GM18526 (cell line): ENCODE results near the gene KDM5B.
A peak's percentile ranks its signal among the peaks of the same experiment; 100 is the strongest.

Experiments used
- POLR2A ChIP-seq: IDR thresholded peaks from 3 replicates; pipeline ENCODE4 v1.6.1; 2011; ENCODE audit not compliant: insufficient read length; ENCODE audit errors: extremely low read depth

The KDM5B gene

GRCh38 chr1:202831906-202832305 lies 23.7 kb upstream of the KDM5B start:
- no peak for TF ChIP-seq POLR2A

GRCh38 chr1:202825748-202826147 lies 17.5 kb upstream of the KDM5B start:
- TF ChIP-seq POLR2A = no peak

DNA sequence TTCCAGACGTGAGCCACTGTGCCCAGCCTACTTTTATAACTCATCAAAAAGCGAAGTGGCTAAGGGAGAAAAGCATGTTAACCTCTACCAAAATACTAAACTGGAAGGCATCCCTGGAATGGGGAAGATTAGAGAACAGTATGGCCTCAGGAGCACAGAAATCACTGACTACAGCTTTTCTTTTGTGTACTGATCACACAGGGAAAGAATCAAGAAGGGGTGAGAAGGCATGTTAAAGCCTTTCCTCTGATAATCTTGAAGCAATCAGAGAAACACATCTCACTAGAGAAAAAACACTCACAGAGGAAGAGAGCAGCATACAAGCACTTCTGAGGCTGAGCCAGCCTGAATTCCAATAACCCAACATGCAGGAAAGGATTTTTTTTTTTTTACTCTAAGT lies 13.2 kb upstream of the KDM5B start:
- no peak for TF ChIP-seq POLR2A

- no peak for TF ChIP-seq POLR2A
Observed at GRCh38 chr1:202818819-202819218, 10.6 kb upstream of the KDM5B start.

DNA sequence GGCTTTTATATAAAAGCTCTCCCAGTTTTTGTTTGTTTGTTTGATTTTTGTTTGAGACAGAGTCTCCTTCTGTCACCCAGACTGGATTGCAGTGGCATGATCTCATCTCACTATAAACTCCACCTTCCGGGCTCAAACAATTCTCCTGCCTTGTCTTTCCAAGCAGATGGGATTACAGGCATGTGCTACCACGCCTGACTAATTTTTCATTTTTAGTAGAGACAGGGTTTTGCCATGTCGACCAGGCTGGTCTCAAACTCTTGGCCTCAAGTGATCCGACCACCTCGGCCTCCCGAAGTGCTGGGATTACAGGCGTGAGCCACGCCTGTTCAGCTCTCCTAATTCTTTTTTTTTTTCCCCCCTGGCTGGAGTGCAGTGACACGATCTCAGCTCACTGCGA lies 6.9 kb upstream of the KDM5B start:
- TF ChIP-seq POLR2A = no peak

- TF ChIP-seq POLR2A = no peak
Observed at GRCh38 chr1:202812176-202813026, 4.2 kb upstream of the KDM5B start.

DNA sequence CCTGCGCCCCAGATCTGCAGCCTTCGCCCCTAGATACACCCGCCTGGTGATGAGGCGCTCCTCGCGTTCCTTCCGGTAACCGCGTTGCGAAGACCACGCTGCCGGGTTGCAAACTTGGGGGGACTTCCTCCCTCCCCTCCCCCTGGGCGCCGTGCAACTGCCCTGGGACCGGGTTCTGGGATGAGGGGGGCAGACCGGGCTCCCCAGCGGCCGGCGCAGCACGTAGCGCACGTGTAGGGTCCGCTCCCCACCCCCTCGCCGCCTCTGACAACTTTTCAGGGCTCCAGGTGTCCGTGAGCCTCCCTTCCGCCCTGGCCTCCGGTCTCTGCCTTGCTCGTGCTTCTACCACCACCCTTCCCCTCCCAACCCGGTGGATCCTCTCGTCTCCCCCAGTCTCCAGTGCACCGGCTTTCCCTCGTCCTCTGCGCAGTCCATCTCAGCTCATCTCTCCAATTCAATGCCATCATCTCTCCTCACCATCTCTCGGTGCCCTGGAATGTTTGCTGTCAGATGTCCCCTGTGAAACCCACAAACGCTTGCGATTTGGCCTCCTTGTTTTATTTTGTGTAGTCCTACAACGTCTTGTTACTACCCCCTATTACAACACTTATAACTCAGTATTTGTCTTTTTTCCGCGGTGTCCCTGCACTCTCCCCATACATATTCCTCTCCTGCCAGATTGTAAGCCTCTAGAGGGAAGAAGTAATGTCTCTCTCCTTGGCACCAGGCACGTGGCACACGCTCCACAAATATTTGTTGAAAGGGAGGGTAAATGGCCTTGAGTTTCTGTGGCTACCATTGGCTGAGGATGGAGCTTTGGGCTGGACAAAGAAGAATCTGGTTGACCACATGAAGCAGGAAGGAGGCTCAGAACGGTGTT lies 3.3 kb upstream of the KDM5B start:
- no peak for TF ChIP-seq POLR2A

GRCh38 chr1:202810615-202811295 lies 2.5 kb upstream of the KDM5B start, which contains the start of gene PCAT6:
PCAT6 (plus strand) TSS chr1:202810954.
- TF ChIP-seq POLR2A = peak; percentile 41

GRCh38 chr1:202810193-202810614 lies 2.0 kb upstream of the KDM5B start:
- no peak for TF ChIP-seq POLR2A

- TF ChIP-seq POLR2A = no peak
Observed at GRCh38 chr1:202809597-202810159, 1.5 kb upstream of the KDM5B start.

DNA sequence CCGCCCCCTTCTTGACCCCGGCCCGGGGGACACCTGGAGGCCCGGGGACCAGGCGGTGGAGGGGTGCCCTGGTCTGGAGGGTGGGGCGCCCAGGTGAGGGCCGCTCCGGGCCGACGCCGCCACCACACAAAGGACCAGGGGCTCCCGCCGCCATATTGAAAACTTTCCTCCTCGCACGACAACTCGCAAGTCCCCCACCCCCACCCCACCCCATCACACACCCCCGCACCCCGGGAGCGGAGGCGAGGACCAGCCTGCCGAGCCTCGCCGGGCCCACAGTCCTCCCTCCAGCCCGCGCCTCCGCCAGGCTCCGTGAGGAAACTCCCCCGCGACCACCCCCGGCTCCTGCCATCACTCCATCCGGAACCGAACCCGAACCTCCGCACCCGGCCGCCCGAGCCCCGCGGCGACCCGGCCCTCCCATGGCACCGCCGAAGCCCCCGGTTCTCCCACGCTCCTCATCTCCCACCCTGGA lies 733 bp downstream of the KDM5B start:
- TF ChIP-seq POLR2A = no peak

GRCh38 chr1:202806845-202807450 lies 1.3 kb downstream of the KDM5B start:
- no peak for TF ChIP-seq POLR2A

- no peak for TF ChIP-seq POLR2A
Observed at GRCh38 chr1:202805886-202806844, 2.1 kb downstream of the KDM5B start.

DNA sequence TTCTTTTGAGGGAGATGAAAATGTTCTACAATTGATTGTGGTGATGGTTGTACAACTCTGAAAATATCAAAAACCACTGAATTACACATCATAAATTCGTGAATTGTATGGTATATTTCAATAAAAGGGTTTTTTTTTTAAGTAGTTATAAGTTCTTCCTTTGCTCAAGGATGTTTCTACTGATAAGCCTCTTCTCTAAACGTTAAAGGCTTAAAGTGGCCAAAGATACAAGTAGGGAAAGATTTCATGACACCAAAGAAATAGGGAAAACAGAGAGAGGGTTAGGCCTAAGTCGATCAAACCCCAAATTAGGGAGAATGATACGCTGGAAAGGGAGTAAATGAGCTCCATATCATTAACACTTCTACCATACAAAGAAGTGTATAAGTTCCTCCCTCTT lies 4.1 kb downstream of the KDM5B start:
- TF ChIP-seq POLR2A = no peak
